HG03039 (cell line): ENCODE results near the gene CDH16.

Experiments
- ATAC-seq: cut with Tn5 transposase; IDR thresholded peaks from one replicate; pipeline ENCODE4 v1.9.1; 2021; ENCODE audit warnings: mild to moderate bottlenecking, moderate library complexity; ENCODE audit not compliant: unreplicated experiment

The CDH16 gene

DNA sequence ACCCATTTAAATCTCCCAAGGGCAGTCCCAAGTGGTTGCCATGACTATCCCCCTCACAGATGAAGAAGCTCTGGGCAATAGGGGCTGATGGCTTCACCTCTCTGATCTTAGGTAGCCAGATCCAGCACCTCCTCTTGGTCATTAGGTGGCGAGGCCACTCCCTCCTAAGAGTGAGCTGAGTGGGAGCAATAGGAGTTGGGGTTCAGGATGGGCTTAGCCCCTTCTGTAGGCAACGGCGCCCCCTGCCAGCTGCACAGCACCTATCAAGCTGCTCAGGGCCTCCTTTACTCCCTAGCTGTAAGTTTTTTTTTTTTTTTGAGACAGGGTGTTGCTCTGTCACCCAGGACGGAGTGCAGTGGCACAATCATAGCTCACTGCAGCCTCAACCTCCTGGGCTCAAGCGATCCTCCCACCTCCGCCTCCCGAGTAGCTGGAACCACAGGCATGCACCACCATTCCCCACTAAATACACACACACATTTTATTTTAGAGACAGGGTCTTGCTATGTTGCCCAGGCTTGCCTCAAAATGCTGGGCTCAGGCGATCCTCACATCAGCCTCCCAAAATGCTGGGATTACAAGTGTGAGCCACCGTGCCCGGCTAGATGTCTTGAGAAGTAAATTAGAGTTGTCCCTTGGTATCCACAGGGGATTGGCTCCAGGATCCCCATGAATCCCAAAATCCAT is 10.2 kb upstream of the CDH16 start:
- ATAC-seq: no peak

DNA sequence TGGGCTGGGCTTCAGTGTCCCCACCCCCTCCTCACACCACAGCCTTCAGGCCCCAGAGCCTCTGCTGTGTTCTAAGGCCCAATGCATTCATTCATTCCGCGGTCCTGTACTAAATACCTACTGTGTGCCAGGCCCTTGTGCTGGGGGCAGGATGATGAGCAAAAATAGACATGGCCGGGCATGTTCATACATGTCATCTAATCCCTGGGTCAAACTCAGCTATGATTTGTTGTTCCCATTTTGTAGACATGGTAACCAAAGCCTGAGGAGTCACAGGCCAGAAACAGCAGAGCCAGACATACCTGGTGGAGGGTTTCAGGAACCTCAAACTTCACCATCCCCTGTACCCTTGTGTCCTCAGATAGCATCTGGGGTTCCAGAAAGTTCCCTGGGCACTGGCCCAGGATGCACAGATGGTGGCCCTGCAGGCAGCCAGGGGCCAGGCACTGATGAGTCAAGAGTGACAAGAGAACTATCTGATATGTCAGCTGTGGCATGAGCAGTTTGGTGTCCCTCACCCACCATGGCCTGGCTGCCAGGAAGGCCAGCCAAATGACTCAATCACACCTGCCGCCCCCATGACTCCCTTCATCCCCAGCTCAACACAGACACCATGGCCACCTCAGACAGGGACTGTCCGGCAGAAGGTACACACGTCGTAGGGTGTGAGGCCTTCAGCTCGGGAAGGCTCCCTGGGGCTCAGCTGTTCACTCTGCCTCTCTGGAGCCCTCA is 9.4 kb upstream of the CDH16 start:
- no peak for ATAC-seq

DNA sequence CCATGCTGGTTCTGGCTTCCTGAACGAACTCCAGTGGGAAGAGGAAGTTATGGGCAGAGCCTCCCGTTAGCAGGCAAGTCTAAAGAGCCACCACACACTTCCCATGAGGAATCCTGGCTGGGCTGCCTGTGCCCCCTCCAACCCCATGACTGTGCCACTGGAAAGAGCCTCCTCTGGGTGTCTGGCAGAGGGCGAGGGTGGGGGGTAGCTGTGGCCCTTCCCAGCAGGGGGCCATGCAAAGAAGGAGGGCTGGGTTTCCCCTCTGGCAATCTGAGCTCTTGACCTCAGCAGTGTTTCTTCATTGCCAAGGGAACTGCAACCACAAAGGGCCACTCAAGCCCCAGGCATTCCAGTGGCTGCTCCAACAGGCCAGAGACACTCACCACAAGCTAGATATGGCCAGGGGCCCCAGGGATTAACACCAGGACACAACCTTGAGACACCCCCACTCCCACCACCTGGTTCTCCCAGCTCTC is 8.3 kb upstream of the CDH16 start:
- ATAC-seq: no peak

DNA sequence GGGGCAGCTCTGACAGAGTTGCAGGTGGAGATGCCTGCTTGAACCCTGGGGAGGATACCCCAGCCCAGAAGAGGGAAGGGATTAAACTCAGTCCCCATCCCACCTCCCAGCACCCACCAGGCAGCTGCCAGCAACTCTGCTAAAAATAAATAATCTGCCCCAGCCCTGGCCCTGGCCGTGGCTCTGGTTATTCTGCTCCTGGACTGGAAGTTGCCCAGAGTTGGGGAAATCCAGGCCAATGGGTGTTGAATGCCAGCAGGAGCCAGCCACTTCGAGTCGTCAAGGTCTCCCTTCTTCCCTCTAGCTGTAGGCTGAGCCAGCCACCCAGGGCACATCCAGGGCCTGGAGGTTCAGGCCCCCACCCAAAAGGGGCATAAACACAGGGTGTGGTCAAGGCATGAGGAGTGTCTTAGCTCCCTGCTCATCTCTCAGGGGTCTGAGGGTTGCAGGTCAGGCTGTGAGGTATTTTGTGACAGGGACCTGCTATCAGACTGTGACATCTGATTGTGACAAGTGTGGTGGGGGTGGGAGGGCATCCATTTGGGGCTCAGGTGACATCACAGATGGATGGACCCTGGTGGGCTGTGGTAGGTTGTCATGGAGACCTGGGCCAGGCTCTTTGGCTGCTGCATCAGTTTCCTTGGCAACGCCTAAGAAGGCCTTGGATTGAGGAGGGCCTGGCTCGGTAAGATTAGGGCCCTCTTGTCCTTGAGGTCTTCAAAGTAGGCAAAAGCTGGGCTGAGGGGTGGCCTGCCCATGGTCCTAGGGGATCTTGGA is 7.7 kb upstream of the CDH16 start:
- ATAC-seq: no peak

DNA sequence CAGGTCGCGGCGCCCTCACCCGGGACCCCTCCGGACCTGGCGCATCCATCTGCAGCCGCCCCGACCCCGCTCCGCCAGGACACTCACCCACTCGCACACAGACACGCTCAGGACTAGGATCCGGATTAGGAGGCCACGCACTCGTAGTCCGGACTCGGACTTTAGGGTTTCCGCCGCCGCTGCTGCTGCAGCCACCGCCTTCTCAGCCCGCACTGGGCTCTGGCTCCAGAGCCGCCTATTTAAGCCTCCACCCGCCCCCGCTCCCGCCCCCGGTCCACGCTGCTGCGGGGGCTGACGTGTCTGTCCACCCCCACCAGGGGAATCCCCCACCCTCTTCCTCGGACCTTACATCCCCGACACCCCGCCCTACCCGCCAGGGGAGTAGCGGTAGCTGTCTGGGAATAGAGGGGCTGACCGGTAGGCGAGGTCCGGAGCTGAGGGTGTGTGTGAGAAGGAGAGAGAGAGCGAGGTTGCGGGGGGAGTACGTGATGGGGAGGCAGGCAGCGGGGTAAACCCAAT is 6.7 kb upstream of the CDH16 start, which contains the start of gene RRAD:
RRAD (minus strand) TSS at position 214 of the 519 bp plus-strand sequence. CDS start 356 bp downstream, outside the sequence.
- ATAC-seq: no peak

DNA sequence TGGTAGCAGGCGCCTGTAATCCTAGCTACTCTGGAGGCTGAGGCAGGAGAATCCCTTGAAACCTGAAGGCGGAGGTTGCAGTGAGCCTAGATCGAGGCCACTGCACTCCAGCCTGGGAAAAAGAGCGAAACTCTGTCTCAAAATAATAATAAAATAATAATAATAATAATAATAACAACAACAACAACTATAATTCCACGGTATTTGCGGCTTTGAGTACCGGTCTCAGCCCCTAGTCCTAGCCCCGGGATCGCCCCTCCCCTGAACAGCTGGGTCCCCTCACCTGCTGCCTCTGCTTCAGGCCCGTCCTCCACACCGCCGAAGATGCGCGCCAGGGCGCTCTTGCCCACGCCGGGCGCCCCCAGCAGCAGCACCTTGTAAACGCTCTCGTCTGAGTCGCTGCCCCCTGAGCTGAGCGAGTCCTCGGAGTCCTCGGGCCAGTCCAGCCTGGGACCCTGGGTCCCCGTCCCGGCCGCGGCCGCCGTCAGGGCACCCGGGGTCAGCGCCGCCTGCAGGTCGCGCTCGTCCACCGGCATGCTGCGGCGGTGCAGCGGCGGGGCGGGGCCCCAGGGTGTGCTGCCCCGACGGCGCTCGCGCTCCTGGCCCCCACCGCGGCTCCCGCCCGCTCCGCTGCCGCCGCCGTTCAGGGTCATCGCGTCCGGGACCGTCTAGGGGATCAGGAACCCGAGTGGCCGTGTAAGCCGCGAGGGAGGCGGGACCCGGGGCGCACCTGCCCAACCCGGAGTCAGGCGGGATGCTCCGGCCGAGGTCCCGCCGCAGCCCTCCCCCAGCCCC is 6.0 kb upstream of the CDH16 start:
- ATAC-seq: no peak

DNA sequence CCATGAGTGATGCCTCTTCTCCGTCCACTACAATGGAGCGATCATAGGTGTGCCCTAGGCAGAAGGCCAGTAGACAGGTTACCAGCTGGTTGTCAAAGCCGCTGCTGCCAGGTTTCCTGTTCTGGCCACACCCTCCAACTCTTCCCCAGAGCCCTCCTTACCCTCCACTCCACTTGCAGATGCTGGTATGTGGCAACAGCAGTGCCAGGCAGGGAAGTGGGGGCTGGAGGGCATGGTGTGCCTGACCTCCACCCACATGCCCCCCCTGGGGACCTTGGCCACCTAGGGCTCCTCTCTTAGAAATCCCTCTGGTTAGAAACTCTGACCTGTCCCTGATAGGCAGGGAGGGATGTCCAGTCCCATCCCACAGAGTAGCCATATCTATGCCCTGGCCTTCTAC is 5.2 kb upstream of the CDH16 start:
- no peak for ATAC-seq

DNA sequence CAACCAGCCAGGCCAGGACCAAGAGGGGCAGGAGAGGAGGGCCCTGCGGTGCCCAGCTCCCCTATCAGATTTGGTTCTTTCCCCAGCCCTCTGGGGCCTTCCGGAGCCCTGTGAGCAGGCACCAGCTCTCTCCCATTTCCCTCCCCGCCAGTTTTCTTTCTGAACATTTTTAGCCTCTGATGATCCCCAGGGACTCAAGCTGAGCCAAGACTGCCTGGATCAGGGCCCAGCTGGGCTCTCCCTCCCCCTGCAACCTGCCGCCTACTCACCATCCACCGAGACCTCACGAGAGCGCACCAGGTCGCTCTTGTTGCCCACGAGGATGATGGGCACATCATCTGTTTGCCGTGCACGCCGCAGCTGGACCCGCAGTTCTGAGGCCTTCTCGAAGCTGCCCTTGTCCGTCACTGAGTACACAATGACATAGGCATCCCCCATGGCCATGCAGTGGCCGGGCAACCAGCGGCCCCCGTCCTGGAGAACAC is 4.6 kb upstream of the CDH16 start:
- no peak for ATAC-seq

DNA sequence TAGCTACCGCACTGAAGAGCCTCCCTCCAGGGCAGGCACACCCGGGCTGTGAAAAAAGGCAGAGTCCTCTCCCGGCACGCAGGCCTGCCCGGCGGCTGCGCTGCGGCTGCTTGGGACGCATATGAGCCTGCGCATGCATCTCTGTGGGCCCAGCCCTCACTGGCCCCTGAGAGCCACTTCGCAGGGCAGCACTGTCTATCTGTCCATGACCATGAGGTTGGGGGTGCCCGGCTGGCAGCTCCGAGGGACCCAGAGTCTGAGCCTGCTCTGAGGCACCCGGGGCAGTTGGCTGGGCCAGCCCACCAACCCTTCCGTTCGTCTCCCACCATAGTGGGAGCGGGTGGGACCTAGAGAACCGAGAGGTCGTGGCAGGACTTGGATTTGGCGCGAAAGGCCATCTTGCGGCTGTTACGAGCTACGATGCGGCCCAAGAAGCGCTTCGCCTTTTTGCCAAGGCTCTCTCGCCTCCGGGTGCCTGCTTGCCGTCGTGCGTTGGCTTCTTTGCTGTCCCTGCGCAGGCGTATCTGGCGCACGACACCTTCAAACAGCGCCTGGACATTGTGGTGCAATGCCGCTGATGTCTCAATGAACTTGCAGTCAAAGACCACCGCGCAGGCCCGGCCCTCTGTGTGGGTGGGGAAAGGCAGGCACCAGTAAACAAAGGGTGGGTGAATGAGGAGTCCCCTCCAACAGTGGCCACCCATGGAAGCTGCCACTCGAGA is 3.2 kb upstream of the CDH16 start:
- no peak for ATAC-seq

DNA sequence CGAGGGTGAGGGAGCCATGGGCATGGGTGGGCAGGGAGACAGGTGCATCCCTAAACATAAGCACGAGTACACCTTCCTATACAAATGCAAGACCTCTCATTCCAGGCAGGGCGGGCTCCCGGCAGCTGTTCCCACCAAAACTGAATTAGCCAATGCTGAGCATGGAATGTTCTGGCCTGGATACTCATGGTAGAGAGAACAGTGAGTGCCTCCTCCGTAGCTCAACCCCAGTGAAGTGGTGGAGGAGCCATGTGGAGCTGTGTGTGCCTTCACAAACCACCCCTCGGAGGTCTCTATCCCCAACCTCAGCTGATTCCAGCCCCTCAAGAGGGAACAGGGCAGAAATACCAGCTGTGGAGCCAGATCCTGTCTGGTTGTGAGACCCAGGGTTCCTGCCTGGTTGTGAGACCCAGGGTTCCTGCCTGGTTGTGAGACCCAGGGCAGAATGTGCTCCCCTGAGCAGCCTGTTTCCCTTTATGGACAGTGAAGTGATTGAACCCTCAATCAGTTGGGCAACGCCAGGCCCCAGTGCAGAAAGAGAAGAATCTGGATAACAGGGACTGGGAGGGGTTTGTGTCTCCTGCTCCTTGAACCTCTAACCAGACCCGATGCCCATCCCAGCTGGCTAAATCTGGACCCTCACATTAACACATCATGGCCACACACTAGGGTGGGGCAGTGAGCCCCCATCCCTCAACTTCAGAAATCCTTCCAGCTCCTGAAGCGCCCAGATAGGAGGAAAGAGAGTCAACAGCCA is 2.4 kb upstream of the CDH16 start:
- no peak for ATAC-seq

DNA sequence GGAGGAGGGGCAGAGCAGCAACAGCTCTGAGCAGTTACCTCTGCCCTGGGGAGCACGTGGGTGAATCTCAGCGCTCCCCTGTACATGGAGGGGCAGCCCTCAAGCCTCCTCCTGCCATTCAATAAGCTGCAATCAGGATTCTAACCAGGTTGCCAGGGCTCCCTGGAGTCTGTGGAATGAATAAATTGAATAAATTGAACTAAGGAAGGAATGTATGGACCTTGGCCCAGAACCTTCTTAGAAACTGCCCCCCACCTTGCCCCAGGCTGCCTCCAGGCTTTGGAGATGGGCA is 1.6 kb upstream of the CDH16 start:
- ATAC-seq: no peak

DNA sequence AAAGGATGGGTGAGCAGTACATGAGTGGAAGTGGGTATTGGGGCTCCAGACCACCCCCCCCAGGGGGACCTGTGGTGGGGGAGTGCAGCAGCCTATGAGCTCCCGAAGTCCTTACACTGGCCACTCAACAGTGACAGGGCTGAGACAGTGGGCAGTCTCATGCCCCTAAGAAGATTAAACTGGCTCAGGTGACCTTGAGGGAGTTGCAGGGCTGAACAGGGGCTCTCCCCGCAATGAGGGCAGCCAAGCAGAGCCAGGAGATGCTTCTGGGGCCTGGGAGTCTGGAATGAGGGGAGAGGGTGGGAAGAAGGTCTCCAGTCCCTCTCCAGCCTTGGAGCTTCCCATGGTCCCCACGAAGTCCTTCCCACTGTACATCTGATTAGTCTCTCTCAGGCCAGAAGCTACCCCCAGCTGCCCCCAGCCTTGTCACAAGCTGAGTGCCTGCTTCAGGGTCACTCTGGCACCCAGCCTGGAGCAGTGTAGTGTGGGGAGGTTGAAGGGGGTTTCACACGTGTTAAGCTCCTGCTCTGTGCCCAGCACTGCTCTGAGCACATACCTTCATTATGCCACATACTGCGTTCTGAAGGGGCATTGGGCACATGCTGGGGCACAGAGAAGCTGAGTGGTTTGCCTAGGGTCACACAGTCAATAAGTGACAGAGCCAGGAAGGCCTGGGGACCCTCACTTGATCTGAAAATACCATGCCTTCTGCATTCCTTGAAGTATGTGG is 1.0 kb upstream of the CDH16 start:
- ATAC-seq: no peak

DNA sequence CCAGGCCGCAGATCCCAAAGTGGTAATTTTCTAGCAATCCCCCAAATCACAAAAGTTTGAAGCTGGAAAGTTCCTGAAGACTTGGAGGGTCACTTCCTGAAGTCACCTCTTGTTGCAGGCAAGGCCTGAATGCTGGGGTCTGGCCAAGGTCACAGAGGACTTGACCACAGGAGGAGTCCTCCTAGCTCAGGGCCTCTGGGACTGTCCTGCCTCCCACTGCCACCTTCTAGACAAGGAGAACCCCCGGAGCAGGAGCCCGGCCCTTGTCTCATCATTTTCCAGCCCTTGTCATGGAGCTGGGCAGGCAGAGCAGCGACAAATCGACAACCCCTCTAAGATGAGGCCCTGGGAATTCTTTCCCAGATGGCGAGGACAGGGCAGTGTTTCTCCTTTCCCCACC is 330 bp downstream of the CDH16 start:
- ATAC-seq: no peak

DNA sequence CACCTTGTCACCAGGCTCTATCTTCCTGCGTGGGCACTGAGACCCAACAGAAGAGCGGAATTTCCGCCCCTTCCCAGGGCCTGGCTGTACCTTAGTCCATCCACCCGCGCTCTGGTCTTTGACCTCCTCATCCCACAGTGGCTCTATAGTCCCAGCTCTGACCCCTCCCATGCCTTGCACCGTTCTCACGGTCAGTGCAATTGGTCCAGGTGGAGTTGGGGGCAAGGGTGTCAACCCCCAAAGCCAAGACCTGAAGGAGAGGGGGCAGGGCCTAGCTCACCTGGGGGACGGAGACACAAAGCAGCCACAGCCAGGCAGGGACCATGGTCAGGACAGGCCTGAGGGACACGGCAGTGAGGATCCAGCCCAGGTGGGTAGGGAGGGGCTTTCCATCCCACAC is 944 bp downstream of the CDH16 start:
- ATAC-seq: no peak

DNA sequence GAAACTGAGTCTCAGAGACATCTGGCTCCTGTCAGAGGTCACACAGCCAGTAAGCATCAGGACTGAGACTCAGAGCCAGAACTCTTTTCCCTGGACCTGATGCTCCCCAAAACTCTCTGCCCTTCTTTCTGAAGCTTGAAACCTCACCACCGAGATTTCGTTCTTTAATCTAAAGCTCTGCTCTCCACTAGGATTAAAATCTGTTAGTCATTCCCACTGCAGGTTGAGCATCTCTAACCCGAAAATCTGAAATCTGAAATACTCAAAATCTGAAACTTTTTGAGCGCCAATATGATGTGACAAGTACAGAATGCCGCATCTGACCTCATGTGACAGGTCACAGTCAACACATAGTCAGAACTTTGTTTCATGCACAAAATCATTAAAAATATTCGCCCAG is 2.2 kb downstream of the CDH16 start:
- ATAC-seq: no peak

DNA sequence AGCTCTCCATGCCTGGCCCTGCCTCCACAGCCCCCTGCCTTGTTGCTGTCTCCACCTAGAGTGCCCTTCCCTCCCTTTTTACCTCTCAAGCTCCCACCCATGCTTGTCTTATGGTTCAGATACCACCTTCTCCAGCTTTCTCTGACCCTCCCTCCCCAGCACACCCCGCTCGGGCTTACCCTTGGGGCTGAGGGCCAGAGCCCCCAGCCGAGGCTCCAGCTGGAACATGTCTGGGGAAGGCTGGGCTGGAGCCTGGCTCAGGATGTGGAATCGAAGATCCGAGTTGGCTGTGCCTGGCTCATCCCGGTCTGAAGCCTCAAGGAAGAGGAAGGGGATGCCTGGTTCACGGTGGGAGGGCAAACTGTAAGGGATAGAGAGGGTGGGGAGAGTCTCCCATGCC is 3.6 kb downstream of the CDH16 start:
- no peak for ATAC-seq

DNA sequence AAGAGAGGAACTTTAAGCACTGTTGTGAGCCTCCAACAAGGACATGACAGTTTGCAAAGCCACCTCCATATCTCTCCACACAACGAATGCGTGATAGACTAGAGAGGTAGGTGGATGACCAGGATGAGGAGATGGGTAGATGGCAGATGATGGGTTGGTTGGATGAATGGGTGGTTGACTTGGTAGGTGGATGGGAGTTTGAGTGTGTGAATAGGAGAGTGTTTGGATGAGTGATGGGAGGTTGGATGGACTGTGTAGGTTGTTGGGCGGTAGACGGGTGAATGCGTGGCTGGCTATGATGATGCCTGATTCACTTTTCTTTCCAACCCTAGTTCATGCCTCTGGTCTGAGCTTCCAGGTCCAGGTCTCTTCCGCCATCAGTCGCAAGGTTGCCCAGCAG is 4.1 kb downstream of the CDH16 start:
- no peak for ATAC-seq

DNA sequence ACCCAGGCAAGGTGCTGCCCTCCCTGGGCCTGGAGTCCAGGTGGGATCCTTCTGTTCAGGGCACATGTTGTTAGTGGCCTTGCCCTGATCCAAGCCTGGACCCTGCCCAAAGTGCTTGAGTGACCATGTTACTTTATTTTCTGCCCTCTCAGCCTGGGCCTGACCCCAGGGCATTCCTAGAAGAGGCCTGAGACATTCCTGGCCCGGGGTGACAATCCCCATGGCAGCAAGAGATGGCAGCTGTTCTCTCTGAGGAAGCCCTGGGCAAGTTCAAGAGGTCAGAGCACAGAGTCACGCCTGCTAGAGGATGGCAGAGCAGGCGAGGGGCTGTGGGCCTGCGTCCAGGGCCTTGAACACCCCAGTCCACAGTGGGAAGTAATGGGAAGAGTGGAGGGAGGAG is 5.0 kb downstream of the CDH16 start:
- no peak for ATAC-seq

DNA sequence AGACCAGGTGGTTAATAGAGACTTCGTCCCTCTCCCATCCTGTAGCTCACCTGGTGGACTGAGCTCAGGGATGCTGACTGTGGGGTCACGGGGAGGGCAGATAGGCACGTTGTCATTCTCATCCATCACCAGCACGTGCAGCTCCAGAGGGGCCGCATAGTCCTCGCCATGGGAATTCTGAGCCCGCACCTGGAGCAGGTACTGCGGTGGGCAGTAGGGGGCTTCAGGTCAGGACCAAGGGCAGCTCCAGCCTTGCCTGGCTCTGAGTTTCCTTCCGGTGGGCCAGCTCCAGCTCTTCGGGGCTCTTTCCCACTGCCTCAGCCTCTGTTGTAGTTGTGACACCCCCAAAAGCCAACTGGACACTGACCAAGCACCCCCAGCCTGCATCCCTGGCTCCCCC is 5.6 kb downstream of the CDH16 start:
- ATAC-seq: no peak
